Activated CD4-positive, CD25-positive, alpha-beta regulatory T cell treated with anti-CD3 and anti-CD28 coated beads, Interleukin-2, amount 50 U/mL, for 72 hours (primary cell): Measurements from ENCODE around the gene HGD.

Source experiments
- DNase-seq: peaks from one replicate; pipeline ENCODE4 v3.0.0; 2021

HGD gene, protein sequence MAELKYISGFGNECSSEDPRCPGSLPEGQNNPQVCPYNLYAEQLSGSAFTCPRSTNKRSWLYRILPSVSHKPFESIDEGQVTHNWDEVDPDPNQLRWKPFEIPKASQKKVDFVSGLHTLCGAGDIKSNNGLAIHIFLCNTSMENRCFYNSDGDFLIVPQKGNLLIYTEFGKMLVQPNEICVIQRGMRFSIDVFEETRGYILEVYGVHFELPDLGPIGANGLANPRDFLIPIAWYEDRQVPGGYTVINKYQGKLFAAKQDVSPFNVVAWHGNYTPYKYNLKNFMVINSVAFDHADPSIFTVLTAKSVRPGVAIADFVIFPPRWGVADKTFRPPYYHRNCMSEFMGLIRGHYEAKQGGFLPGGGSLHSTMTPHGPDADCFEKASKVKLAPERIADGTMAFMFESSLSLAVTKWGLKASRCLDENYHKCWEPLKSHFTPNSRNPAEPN

DNA sequence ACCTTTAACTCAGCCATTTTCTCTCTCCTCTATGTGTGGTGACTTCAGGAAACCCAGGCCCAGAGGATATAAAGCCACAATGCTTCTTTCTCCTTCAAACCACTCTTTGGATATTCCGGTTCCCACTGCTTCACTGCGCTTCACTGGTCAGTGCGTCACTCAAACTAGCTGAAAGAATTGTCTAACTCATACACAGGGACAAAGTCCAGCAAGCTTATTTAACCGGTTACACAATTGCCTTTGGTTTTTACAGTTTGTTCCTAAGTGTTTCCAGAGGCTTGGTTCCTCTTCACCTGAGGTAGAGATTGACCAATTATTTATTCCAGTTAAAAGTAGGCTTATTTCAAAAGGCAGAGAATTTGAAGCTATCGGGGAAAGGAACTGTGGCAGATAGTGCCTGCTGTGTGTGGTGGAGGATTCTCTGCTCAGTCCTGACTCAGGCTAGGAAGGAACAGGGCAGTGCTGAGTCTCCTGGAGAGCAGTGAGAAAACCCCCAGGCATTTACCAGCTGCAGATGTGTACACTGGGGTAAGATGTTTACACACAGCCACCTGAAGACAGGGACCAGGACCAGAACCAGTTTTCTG lies at the start of gene HGD:
Gene HGD, minus strand, starts transcription at position 145 of the 587 bp plus-strand sequence. Its CDS starts 128 bp downstream, at position 17.
- DNase-seq: no peak

- DNase-seq: no peak
Measured at GRCh38 chr3:120730576-120731542, 48.8 kb upstream of the HGD start.

GRCh38 chr3:120726791-120727190 lies 44.8 kb upstream of the HGD start:
- no peak for DNase-seq

GRCh38 chr3:120719167-120719834 lies 37.3 kb upstream of the HGD start:
- peak; percentile 48 for DNase-seq

GRCh38 chr3:120713262-120713661 lies 31.2 kb upstream of the HGD start:
- DNase-seq: no peak

DNA sequence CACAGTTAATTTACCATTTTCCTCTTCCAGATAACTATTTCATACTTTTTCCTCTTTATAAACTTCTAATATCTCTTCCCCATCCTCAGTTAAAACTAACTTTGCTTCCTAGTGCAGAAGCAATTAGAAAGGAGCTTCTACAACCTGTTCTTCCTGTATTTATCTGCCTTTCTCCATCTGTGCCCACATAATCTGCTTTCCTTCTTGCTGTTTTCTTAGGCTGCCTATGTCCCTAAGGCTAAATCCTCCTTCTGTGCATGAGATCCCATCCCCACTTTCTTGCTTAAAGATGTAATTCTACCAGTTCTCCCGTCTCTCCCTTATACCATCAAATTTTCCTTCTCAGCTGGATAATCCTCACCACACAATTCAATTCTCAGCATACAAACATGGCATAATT lies 28.3 kb upstream of the HGD start:
- DNase-seq: no peak

DNA sequence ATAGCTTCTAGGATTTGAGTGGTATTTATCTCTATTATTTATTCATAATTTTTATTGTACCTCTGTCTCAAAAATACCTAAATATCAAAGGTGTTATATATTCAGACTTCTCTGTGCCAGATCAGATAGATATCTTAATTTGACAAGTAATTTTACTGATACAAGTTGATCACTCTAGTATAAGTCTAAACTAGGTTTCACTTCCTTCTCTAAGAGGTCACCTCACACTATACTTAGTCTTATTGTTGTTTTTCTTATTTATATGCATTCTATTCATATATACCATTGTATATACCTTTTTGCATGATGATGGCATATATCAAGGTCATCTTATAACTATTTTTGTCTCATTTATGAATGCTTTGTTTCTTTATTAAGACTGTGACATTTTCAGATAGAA lies 26.4 kb upstream of the HGD start:
- no peak for DNase-seq

- no peak for DNase-seq
Measured at GRCh38 chr3:120706950-120707349, 24.9 kb upstream of the HGD start.

- no peak for DNase-seq
Measured at GRCh38 chr3:120705884-120706582, 24.0 kb upstream of the HGD start.

- no peak for DNase-seq
Measured at GRCh38 chr3:120699333-120699732, 17.3 kb upstream of the HGD start.

DNA sequence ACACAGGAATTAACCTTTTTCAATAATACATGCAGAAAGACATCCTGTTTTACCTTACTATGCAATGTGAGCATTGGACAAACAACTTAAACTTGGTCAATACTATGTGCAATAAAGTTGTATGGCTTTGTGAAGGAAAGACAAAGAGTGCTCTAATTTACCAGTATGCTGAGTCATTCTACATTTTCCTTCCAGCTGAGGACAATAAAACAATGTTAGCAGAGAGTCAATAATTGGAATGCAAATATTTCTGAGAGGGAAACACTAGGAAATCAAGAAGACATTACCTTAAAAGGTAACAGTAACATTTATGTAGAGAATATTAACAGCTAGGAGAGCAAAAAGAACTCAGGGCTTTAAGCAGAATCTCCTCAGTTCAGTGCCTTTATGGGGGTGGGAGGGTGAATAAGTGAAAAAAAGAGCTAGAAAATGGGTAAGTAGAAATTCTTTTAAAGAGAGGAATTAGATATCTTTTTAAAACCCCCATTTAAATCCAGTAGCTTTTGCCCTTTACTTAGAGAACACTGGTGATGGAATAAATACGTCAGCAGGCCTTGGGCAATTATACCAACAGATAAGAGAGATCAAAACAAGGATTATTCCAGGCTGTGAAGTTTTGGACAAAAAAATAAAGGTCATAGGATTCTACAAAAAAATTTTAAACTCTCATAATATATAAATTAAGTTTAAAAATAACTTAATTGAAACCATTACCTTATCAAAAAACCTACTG lies 11.6 kb upstream of the HGD start:
- DNase-seq: no peak

- no peak for DNase-seq
Measured at GRCh38 chr3:120689395-120689794, 7.4 kb upstream of the HGD start.

DNA sequence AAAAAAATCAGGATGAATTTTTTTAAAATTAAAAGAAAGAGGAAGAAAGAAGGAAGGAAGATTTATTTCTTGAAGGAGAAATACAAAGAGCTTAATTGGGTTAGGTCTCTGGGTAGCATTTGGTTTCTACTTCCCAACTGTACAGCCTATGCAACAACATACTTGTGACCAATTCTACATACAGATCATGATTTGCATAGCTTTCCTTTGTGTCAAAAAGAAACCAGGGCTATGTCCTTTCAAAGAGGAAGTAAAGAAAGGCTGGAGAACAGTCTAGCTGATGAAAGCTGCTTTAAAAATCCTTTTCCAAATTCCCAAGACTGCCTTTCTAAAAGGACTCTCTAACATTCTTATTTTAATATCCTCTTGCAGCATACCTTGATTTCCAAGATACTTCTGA lies 6.1 kb upstream of the HGD start:
- DNase-seq: no peak

DNA sequence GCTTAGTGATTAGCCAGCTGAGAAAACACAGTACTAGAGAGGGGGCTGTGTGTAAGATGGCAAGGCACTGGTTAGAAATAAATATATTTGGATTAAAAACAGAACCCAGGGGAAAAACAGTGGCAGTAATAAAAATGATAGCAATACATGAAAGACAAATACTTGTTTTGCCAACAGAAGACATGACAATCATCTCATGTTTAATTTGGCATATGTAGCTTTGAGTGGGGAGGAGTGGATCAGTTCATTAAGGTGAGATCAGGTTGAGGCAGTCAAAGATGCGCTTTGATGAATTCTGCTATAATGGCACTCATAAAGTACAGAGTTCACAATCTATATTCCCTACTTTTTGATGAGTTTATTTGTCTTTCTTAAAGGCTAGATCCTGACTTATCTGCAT lies 3.4 kb upstream of the HGD start:
- DNase-seq: no peak

- DNase-seq: no peak
Measured at GRCh38 chr3:120684896-120685295, 2.9 kb upstream of the HGD start.

- DNase-seq: no peak
Measured at GRCh38 chr3:120683671-120684301, 1.7 kb upstream of the HGD start.

GRCh38 chr3:120683213-120683612 lies 1.2 kb upstream of the HGD start:
- no peak for DNase-seq

GRCh38 chr3:120681506-120682038 lies 467 bp downstream of the HGD start:
- DNase-seq: no peak

GRCh38 chr3:120681018-120681417 lies 1.0 kb downstream of the HGD start:
- no peak for DNase-seq

GRCh38 chr3:120680193-120680894 lies 1.7 kb downstream of the HGD start:
- no peak for DNase-seq
